GM12872 (cell line): ENCODE data around the gene HCFC1.

Source experiments
- CTCF ChIP-seq: IDR thresholded peaks from 3 replicates; pipeline ENCODE4 v1.5.1; 2011; ENCODE audit warnings: low read depth, mild to moderate bottlenecking, low read length, moderate library complexity; ENCODE audit not compliant: insufficient read depth

The HCFC1 gene

DNA sequence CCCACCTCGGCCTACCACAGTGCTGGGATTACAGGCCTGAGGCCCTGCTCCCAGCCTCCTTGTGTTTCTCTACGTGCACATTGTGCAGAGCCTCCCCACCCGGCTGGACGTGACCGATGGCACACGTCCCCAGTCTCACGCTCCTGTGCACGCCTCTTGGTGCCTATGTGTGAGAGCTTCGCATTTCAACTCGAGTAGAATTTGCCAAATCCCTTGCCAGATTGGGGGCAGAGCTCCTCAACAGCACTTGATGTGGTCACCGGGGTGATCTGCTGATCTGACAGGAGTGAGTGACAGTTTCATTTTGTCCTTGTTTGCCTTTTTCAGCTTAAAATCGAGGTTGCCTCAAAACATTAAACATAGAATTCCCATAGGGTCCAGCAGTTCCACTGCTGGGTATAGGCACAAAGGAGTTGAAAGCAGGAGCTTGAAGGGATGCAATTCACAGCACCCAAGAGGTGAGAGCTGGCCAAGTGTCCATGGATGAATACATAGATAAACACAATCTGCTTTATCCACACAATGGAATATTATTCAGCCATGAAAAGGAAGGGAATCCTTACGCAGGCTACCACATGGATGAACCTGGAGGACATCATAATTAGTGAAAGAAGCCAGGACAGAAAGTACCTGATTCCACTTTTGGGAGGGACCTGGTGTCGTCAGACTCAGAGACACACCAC is 18.5 kb upstream of the HCFC1 start:
- no peak for TF ChIP-seq CTCF

DNA sequence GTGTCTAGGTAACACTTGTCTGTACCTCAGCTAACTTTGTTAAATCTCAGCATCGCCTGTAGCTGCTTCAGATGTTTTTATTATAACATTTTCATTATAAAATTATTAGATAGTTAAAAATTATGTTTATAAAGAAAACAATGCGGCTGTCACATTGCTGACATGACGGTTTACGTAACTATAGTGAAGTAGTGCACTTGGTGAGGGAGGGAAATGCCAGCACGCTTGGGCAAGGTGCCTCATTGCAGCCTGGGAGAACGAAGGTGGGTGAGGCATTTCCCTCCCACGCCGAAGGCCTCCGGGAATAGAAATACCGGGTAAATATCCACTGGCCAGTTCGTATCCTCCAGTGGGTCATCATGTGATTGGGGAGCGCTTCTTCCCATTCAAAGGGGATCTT is 16.9 kb upstream of the HCFC1 start:
- no peak for TF ChIP-seq CTCF

- TF ChIP-seq CTCF, result no peak
Observed at GRCh38 chrX:153984351-153985178, 12.9 kb upstream of the HCFC1 start.

DNA sequence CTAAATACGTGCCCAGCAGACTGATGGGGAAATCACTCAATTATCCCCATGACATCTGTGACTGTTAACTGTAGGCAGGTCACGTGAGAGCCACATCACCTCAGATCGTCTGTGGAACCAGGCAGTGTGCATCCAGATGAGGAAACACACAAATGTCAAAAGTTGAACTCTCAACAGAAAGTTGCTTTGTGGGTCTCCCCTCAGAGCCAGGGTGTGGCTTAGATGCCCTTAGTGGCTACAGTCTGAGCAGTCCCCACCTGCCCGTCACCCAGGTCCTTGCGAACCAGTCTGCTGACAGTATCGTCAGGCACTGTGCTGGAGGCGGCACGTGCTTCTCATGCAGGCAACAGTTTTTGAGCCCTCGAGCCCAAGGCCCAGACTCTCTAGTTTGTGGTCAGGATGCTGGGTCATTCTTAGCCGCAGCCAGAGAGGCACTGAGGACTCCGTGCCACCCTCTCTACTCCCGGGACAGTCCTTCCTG is 11.7 kb upstream of the HCFC1 start:
- no peak for TF ChIP-seq CTCF

GRCh38 chrX:153981771-153982533 is 10.3 kb upstream of the HCFC1 start:
- TF ChIP-seq CTCF, result no peak

DNA sequence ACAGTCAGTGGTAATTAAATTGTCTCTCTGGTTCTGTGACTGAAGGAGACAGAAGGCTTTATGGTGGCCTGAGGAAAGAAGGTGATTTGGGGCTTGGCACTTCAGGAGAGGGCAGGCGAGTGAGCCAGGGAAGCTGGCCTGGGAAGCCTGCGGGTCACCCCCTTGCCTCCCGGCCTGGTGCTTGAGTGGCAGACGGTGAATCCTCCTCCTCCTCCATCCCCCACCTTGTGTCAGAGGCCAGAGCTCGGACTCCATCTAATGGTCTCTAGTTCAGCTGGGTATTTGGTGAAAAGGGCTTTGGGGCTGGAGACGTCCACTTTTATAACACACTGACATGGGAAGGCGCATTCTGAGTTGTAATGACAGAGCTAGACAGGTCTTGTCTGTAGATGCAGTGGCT is 9.6 kb upstream of the HCFC1 start:
- TF ChIP-seq CTCF, result no peak

- no peak for TF ChIP-seq CTCF
Observed at GRCh38 chrX:153974726-153975286, 3.2 kb upstream of the HCFC1 start.
